NCI-H2196 (cell line): ENCODE results near the gene NAALADL2.
"Not testable (repeated sequence)": the region's sequence is repeated elsewhere in the genome, so short reads cannot be mapped to it uniquely, and the experiment has no call there.

Experiments
- DNase-seq: peaks from one replicate; lab custom pipeline; 2025; ENCODE audit not compliant: unreplicated experiment; lab: John Stamatoyannopoulos, UW

Gene NAALADL2

DNA sequence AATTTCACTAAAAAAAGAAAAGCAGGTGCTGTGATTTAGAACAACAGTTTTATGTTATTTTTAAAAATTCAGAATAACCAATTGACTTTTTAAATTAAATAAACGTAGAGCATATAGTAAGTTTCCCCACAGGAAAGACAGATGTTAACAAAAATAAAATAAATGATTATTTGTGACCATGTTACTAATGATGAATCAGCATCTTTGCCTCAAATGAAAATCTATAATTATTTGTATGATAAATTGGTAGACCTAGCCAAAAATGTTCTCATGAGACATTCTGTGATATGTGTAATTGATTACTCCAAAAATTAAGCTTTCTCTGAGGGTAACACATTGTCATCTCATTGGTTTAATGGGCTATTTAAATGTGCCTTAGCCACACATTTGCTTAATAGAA is 948.0 kb downstream of the NAALADL2 start:
- no peak for DNase-seq

DNA sequence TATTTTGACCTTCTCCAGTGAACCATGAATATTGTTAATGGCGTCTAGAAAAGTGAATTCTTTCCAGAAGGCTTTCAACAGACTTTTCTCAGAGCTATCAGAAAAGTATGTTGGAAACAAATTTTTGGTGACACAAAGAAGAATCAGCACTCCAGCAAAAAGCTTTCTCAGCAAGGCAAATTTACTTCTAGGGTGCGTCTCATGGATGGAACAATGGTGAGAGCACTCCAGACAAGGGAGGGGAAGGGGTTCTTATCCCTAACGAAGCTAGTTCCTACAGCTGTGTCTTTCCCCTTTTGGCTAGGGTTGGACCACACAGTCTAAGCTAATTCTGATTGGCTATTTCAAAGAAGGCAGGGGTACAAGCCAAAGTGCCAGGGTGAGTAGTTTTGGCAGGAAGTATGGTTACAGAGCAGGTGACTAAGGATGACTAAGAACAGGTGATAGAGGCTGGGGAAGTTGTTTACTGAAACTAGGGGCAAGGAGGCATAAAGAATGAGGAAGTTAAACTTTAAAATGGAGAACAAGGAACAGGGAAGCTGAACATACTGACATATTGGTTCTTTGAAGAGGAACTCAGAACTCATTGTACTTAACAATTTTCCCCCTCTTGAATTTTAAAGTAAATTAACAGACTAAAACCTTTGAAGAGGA is 959.8 kb downstream of the NAALADL2 start:
- DNase-seq = no peak

DNA sequence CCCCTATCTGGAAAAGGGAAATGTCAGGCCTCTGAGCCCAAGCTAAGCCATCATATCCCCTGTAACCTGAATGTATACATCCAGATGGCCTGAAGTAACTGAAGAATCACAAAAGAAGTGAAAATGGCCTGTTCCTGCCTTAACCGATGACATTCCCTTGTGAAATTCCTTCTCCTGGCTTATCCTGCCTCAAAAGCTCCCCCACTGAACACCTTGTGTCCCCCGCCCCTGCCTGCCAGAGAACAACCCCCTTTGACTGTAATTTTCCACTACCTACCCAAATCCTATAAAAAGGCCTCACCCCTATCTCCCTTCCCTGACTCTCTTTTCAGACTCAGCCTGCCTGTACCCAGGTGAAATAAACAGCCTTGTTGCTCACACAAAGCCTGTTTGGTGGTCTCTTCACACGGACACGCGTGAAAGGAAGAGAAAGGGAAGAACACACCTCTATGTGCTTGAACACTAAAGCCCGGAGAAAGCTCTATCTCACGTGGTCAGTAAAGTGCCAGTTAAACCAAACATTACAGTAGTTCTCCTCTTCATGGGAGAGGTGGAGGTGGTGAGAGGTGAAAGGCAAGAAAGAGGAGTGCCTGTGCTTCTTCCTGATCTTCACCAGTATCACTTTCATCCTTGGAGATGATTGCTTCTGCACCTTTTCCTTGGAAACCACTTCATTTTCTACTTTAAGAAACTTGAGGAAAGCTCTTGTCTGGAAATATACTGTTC is 963.8 kb downstream of the NAALADL2 start:
- not testable (repeated sequence) for DNase-seq

DNA sequence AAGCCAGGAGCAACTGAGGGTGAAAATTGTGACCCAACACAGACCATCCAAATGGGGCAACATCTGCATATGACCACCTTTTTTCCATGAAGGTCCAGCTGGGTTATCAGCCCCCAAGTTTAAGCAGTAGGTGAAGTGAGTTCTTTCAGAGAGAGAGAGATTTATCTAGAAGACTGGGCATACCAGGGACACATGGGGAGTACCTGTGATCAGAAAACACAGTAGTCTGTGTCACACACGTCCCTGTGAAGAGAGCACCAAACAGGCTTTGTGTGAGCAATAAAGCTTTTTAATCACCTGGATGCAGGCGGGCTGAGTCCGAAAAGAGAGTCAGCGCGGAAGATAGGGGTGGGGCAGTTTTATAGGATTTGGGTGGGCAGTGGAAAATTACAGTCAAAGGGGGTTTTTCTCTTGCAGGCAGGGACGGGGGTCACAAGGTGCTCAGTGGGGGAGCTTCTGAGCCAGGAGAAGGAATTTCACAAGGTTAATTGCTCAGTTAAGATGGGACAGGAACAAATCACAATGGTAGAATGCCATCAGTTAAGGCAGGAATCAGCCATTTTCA is 966.0 kb downstream of the NAALADL2 start:
- not testable (repeated sequence) for DNase-seq

DNA sequence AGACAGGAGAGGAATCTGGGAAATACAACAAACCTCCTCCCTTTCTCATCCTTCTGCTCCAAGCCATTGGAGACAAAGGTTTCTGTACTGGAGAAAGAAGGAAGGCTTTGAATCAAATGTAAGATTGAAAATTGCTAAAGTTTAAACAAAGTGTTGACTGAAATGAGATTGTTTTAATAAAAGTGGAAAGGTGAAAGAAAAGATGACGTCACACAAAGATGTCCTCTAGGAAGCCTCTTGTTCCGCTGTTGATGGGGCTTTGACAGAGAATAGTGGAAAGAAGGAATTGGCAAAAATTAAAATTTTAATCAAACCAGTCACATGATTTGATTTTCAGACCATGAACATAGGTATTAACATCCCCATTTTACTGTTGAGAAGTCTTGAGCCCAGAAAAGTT is 967.6 kb downstream of the NAALADL2 start:
- no peak for DNase-seq

DNA sequence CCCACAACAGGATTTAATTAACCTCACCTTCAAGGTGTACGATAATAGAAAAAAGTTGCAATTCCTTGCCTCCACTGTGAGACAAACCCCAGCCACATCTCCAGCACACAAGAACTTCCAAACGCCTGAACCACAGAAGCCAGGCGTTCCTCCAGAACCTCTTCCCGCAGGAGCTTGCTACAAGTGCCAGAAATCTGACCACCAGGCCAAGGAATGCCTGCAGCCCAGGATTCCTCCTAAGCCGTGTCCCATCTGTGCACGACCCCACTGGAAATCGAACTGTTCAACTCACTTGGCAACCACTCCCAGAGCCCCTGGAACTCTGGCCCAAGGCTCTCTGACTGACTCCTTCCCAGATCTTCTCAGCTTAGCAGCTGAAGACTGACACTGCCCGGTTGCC is 970.7 kb downstream of the NAALADL2 start:
- DNase-seq = not testable (repeated sequence)

DNA sequence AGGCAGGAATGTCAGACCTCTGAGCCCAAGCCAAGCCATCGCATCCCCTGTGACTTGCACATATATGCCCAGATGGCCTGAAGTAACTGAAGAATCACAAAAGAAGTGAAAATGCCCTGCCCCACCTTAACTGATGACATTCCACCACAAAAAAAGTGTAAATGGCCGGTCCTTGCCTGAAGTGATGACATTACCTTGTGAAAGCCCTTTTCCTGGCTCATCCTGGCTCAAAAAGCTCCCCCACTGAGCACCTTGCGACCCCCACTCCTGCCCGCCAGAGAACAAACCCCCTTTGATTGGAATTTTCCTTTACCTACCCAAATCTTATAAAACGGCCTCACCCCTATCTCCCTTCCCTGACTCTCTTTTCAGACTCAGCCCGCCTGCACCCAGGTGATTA is 976.6 kb downstream of the NAALADL2 start:
- not testable (repeated sequence) for DNase-seq

DNA sequence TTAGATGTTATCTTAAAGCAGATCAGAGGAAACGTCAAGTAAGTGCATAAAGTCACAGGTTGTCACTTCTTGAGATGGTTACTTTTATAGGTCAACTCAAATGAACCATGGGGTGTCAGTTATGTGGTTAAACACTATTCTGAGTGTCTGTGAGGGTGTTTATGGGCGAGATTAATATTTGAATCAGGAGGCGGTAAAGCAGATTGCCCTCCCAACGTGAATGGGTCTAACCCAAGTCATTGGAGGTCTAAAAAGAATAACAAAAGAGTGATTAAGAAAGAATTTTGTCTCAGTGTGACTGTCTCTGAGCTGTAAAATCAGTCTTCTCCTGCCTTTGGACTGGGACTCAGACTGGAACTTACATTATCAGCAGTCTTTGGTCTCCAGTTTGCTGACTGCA is 977.5 kb downstream of the NAALADL2 start:
- DNase-seq = no peak

DNA sequence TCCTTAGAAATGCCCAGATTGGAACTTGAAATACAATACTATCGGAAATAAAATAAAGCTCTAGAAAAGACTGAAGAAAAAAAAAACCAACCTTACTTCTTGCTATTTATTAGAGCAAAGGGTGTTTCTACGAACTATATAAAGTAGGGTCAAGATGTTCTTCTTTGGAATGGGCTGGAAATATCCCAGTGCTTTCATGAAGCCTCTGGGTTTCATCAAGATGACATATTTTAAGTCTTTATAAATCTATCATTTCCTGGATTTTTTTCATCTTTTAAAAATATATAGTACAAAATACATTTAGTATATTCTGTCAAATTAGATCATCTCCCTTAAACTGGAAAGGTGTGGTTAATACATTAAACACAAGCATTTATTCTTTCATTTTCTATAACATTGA is 978.8 kb downstream of the NAALADL2 start:
- DNase-seq = no peak

DNA sequence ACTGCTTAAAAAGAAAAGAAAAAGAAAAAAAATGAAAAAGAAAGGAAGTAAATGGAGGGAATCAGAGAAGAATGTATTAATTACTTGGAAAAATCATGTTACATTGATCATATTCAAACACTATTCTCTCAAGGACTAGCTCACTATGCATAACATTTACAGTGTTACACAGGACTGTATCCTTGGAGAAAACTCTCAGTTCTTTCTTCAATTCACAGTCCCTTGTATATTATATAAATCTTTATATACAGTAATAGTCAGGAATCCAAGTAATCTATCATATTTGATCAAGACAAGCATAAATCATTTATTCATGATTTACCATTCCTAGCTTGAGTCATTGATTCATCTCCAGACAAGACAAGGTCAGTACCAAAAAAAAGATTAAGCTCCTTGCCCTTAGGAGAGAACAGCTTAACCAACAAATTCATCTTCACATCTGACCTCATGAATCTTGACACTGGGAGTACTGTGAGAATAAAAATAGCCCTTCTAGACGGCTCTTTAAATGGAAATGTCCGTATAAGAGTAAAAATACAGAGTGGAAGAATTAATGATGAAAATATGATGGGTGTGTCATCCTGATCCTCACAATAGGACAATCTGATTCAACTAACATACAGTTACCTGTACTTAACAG is 980.4 kb downstream of the NAALADL2 start:
- DNase-seq = no peak

DNA sequence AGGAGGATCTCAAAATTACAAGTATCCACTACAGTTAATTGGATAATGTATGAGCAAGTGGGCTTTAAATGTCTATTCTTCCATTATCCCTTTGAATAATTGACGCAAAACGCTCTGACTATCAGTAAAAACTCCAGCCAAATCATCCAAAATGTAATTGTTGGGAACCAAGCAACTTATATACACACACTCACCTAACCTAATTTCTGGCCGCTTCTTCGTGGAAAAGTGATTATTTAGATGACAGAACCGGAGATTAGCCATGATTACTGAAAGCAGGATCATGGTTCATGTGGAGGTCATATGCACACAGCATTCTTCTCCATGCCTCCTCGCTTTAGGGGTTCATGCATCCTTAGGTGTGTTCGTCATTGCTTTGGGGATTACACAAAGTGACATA is 992.4 kb downstream of the NAALADL2 start:
- no peak for DNase-seq

DNA sequence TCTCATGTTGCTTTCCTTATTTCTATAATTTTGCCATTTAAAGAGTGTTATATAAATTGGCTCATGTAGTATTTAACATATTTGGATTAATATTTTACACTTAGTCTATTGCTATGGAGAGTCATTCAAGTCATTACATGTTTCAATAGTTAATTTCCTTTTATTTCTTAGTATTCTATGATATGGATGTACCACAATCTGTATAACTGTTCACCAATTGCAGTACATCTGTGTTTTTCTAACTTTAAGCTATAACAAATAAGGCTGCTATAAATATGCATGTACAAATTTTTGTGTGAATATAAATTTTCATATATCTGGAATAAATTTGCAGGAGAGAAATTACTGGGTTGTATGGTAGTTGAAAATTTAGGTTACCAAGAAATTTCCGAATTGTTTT is 993.4 kb downstream of the NAALADL2 start:
- no peak for DNase-seq

DNA sequence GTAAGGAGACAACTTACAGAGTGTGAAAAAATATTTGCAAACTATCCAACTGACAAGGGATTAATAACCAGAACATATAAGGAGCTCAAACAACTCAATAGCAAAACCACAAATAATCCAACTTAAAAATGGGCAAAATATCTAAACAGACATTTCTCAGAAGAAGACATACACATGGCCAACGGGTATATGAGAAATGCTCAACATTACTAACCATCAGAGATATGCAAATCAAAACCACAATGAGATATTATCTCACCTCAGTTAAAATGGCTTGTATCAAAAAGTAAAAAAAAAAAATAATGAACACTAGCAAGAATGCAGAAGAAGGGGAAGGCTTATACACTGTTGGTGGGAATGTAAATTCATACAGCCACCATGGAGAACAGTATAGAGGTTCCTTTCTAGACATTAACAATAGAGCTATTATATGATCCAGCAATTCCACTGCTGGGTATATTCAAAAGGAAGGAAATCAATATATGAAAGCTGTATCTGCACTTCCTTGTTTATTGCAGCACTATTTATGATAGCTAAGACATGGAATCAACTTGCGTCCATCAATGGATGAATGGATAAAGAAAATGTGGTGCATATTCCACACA is 998.6 kb downstream of the NAALADL2 start:
- no peak for DNase-seq
